A549 (cell line): ENCODE results near the gene UBTD2.

Experiments
- CTCF ChIP-seq: fragments of >200 bp; sonication (Bioruptor Twin); formaldehyde crosslinking; IDR thresholded peaks from 3 replicates; pipeline ENCODE4 v1.5.1; 2016
- REST ChIP-seq: fragments of 200-600 bp; sonication (generic); IDR thresholded peaks from 2 replicates; pipeline ENCODE4 v1.6.1; 2016; ENCODE audit warnings: antibody characterized with exemption, mild to moderate bottlenecking, moderate library complexity

GRCh38 chr5:172305380-172305779 is 21.8 kb upstream of the UBTD2 start:
- no peak for TF ChIP-seq CTCF
- no peak for TF ChIP-seq REST
